Measurements from ENCODE around the gene PLEKHA1. TPM values are rescaled to one million over a fixed set of nuclear protein-coding genes. Genes with fewer than 3 reads are reported as not detected.

Gene PLEKHA1
- total RNA-seq, 1 donor from 2014 or later = 27.9 TPM

- DNase-seq (ENCODE audit: low spot score) = peak; percentile 84
These were observed 101.8 kb downstream of the PLEKHA1 start for GRCh38 chr10:122476333-122476695.

GRCh38 chr10:122477436-122477835 is 102.9 kb downstream of the PLEKHA1 start:
- peak; percentile 76 for DNase-seq (ENCODE audit: low spot score)

GRCh38 chr10:122478971-122479370 is 104.5 kb downstream of the PLEKHA1 start:
- peak; percentile 51 for DNase-seq (ENCODE audit: low spot score)

- no peak for DNase-seq (ENCODE audit: low spot score)
These were observed 105.8 kb downstream of the PLEKHA1 start for GRCh38 chr10:122480146-122480833.

GRCh38 chr10:122481296-122482056 is 107.0 kb downstream of the PLEKHA1 start:
- DNase-seq (ENCODE audit: low spot score) = no peak

Small RNAs within 50 kb of the gene (microRNA-seq; reads per million reads assigned to microRNA genes)
- not detected for gene MIR3941 (ENCODE audit: borderline number of aligned reads)

Other genes with a start within 250 kb of the PLEKHA1 start
- not detected for gene BTBD16, start 103.4 kb upstream of the PLEKHA1 start, total RNA-seq
- gene ARMS2, start 79.9 kb downstream of the PLEKHA1 start, total RNA-seq = 0.42 TPM
- 191 TPM for gene HTRA1, start 86.8 kb downstream of the PLEKHA1 start, total RNA-seq
- gene DMBT1, start 186.0 kb downstream of the PLEKHA1 start, total RNA-seq = 1.2 TPM